Nephron (organoid): ENCODE measurements around the gene MOXD1.

Experiments used
- H3K27ac Mint-ChIP-seq, 3 experiments: 2 replicates each; pipeline ENCODE4 v1.8.0; 2020; ENCODE audit warnings: mixed read lengths in 3 of 3, mild to moderate bottlenecking in 2 of 3, moderate library complexity in 1 of 3
- H3K27me3 Mint-ChIP-seq: 2 replicates; pipeline ENCODE4 v1.8.0; 2021; ENCODE audit warnings: low read depth, mild to moderate bottlenecking, moderate library complexity, mixed read lengths
- H3K36me3 Mint-ChIP-seq: 2 replicates; pipeline ENCODE4 v1.8.0; 2020; ENCODE audit warnings: low read depth, mixed read lengths
- H3K4me1 Mint-ChIP-seq: 2 replicates; pipeline ENCODE4 v1.8.0; 2020; ENCODE audit warnings: mixed read lengths
- H3K4me3 Mint-ChIP-seq, 3 experiments: 2 replicates each; pipeline ENCODE4 v1.8.0; 2020; ENCODE audit warnings: mild to moderate bottlenecking in 3 of 3, mixed read lengths in 3 of 3, moderate library complexity in 2 of 3
- H3K9me3 Mint-ChIP-seq: 2 replicates; pipeline ENCODE4 v1.8.0; 2020; ENCODE audit warnings: mixed read lengths
- TF ChIP-seq, protein P1 (sequence below), 3 experiments: fragments of 200-600 bp; sonication (generic); IDR thresholded peaks; one replicate each; pipeline ENCODE4 v1.5.0; 2021; ENCODE audit warnings: antibody characterized with exemption in 3 of 3; ENCODE audit not compliant: unreplicated experiment in 3 of 3

MOXD1 gene

DNA sequence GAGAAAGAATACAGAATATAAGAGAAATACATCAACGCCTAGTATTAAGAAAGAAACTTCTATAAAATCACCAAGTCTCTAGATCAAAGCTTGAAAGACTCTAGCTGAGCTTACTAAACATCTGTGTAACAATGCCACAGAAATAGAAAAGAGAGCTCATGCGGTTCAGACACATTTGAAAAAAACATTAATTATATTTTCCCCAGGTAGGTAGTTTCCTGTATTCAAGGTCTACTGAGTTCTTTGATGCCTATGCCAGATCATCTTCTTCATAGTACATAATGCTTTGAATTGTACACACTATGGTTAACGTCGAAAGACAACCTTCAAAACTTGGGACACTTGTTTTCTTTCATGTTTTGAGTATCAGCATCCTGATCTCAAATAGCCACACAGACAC lies 11.3 kb downstream of the MOXD1 start:
- Mint-ChIP-seq H3K4me1 (peaks cover 27% of the 10 kb centered on the region), H3K4me3 (no peak overlapping the region), H3K27me3 (no peaks in the 10 kb centered on the region), H3K27ac (peak overlapping the region in 1 of 3 experiments; percentile 28), H3K9me3 (peaks cover 22% of the 10 kb centered on the region), H3K36me3 (peaks cover 49% of the 10 kb centered on the region)
- TF ChIP-seq, protein P1, sequence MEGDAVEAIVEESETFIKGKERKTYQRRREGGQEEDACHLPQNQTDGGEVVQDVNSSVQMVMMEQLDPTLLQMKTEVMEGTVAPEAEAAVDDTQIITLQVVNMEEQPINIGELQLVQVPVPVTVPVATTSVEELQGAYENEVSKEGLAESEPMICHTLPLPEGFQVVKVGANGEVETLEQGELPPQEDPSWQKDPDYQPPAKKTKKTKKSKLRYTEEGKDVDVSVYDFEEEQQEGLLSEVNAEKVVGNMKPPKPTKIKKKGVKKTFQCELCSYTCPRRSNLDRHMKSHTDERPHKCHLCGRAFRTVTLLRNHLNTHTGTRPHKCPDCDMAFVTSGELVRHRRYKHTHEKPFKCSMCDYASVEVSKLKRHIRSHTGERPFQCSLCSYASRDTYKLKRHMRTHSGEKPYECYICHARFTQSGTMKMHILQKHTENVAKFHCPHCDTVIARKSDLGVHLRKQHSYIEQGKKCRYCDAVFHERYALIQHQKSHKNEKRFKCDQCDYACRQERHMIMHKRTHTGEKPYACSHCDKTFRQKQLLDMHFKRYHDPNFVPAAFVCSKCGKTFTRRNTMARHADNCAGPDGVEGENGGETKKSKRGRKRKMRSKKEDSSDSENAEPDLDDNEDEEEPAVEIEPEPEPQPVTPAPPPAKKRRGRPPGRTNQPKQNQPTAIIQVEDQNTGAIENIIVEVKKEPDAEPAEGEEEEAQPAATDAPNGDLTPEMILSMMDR (IDR thresholded peaks at IDR 0.05; ENCODE audit: unreplicated experiment in 3 of 3) = no peak

DNA sequence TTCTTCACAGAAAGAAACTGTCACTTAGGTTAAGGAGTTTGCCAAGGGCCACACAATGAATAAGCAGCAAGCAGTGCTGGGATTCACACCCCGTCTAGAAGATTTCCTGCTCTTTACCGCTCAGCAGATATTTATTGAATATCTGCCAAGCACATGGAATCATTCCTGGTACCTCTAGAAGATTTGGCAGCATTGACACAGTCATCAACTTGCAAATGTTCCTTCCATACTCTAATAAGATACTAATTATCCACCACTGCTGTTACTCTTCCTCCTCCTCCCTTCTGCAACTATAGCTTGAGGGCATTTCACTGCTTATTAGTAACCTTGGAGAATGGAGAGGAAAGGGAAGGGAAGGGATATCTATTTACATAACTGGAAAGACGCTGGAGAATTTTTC lies 13.0 kb downstream of the MOXD1 start:
- Mint-ChIP-seq H3K4me3 (no peak overlapping the region), H3K36me3 (peaks cover 44% of the 10 kb centered on the region), H3K9me3 (peaks cover 8% of the 10 kb centered on the region), H3K27me3 (no peaks in the 10 kb centered on the region), H3K4me1 (peaks cover 30% of the 10 kb centered on the region), H3K27ac (peak overlapping the region in 2 of 3 experiments; percentile 26 to 64)
- TF ChIP-seq, protein P1 (IDR thresholded peaks at IDR 0.05; ENCODE audit: unreplicated experiment in 3 of 3) = no peak

DNA sequence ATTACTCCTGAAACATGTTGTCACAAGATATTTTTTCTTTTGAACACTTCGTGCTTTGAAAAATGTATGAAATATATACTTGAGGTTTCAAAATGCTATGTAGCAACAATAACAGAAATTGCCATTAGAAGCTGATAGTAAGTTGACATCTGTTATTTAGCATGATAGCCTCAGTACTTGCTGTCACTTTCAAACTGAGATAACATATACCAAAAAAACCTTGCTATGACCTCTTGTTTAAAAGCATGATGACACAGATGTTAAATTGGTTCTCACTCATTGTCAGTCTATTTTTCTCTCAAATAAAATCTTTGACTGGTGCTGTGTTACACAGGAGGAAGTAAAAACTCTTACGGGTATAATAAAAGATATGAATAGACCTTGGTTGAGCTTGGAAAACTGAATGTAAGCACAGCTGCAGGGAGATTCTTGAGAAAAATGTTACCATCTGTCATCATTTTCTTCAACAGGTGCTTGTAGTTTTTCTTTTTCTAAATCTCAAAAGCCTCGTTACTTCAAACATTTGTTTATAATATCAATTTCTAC lies 18.6 kb downstream of the MOXD1 start:
- peaks cover 11% of the 10 kb centered on the region for H3K4me1 Mint-ChIP-seq
- no peaks in the 10 kb centered on the region for H3K27me3 Mint-ChIP-seq
- peaks cover 17% of the 10 kb centered on the region for H3K9me3 Mint-ChIP-seq
- peak overlapping the region in 1 of 3 experiments; percentile 32 for H3K27ac Mint-ChIP-seq
- peaks cover 45% of the 10 kb centered on the region for H3K36me3 Mint-ChIP-seq
- no peak overlapping the region for H3K4me3 Mint-ChIP-seq
- TF ChIP-seq, protein P1 (IDR thresholded peaks at IDR 0.05; ENCODE audit: unreplicated experiment in 3 of 3) = no peak

DNA sequence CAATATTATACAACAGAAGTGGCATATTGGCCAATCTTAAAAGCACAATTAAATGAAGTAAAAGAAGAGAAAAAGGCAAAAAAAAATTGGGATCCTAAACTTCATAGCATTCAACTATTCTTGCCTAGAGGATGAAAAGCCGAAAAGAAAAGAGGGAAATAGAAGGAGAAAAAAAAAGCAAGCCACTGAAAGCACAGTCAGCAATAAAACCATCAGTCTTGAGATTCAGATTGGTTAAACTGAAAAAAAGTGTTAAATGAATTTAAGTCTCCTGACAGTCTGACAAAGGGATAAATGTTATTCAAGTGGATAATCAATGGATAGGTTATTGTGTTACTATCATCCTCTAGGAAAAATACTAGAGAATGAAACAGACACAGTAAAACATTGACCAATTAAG lies 19.9 kb downstream of the MOXD1 start:
- Mint-ChIP-seq H3K27ac (no peak overlapping the region), H3K27me3 (no peaks in the 10 kb centered on the region), H3K4me3 (no peak overlapping the region), H3K4me1 (peaks cover 17% of the 10 kb centered on the region), H3K36me3 (peaks cover 47% of the 10 kb centered on the region), H3K9me3 (peaks cover 17% of the 10 kb centered on the region)
- TF ChIP-seq, protein P1 (IDR thresholded peaks at IDR 0.05; ENCODE audit: unreplicated experiment in 3 of 3) = no peak

DNA sequence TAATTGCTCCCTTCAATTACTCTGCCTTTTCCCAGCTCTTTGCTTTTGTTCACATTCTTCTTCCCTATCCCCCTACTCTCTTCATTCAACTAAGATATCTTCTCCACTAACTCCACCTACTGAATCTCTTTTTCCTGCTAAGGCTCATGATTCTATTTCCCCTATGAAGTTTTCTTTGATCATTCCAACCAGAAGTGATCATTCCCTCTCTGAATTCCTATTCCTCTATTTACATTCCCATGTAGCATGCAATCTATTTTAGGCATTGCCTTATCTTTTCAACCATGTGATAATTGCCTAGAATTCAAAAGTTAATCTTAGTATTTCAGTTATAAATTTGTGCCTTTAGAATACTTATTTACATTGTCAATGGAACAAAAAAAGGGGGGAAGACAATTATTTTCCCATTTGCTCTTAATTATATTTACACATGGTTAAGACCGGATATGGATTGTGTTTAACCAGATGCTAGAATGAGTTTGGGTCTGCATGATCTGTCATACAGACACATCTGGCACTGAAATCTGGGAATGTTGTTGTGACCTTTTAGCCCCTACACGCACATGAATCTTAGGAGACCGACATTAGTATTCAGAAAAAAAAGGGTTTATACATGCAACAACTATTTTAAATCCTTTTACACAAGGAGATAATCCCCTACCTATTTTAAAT lies 20.8 kb downstream of the MOXD1 start:
- Mint-ChIP-seq H3K27me3 (no peaks in the 10 kb centered on the region), H3K4me3 (no peak overlapping the region), H3K9me3 (peaks cover 17% of the 10 kb centered on the region), H3K27ac (no peak overlapping the region), H3K36me3 (peaks cover 51% of the 10 kb centered on the region), H3K4me1 (peaks cover 17% of the 10 kb centered on the region)
- TF ChIP-seq, protein P1 (IDR thresholded peaks at IDR 0.05; ENCODE audit: unreplicated experiment in 3 of 3) = no peak

DNA sequence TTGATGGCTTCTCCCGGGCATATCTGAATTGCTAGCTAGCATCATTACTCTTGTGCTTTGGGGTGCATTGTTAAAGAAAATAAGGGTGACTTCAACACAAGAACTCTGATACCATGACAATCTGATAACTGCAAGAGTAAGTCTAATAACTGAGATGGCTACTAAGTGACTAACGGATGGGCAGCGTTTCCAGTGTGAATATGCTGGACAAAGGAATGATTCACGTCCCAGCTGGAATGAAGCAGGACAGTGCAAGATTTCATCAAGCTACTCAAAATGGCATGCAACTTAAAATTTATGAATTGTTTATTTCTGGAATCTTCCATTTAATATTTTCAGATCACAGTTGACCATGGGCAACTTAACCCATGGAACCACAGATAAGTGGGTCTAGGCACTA lies 31.7 kb downstream of the MOXD1 start:
- no peaks in the 10 kb centered on the region for H3K9me3 Mint-ChIP-seq
- peak overlapping the region in 1 of 3 experiments; percentile 65 for H3K27ac Mint-ChIP-seq
- peaks cover 38% of the 10 kb centered on the region for H3K36me3 Mint-ChIP-seq
- H3K27me3 Mint-ChIP-seq = no peaks in the 10 kb centered on the region
- H3K4me3 Mint-ChIP-seq = peak overlapping the region in 1 of 3 experiments; percentile 20
- TF ChIP-seq, protein P1 (IDR thresholded peaks at IDR 0.05; ENCODE audit: unreplicated experiment in 3 of 3) = no peak
- H3K4me1 Mint-ChIP-seq = peaks cover 40% of the 10 kb centered on the region
